WERI-Rb-1 (cell line): Measurements from ENCODE around the gene SAMD11.

Source experiments
- DNase-seq: peaks from one replicate; pipeline ENCODE4 v3.0.0-alpha.2; 2020
- H3K27ac ChIP-seq: fragments of 250-450 bp; sonication (Bioruptor Pico); 2 replicates; pipeline ENCODE4 v1.5.1; 2020; ENCODE audit warnings: mild to moderate bottlenecking, moderate library complexity
- H3K27me3 ChIP-seq: fragments of 250-450 bp; sonication (Bioruptor Pico); 2 replicates; pipeline ENCODE4 v1.5.1; 2021; ENCODE audit warnings: mild to moderate bottlenecking, low read depth, moderate library complexity; ENCODE audit not compliant: insufficient read depth, severe bottlenecking
- H3K36me3 ChIP-seq: fragments of 250-450 bp; sonication (Bioruptor Pico); 2 replicates; pipeline ENCODE4 v1.5.1; 2020; ENCODE audit warnings: mild to moderate bottlenecking, moderate library complexity
- H3K4me3 ChIP-seq: 2 replicates; pipeline ENCODE4 v1.5.1; 2011; ENCODE audit warnings: low read depth, mild to moderate bottlenecking, control low read depth, low read length
- H3K9me3 ChIP-seq: fragments of 250-450 bp; sonication (Bioruptor Pico); 2 replicates; pipeline ENCODE4 v1.5.1; 2021; ENCODE audit warnings: mild to moderate bottlenecking, moderate library complexity; ENCODE audit not compliant: severe bottlenecking
- CTCF ChIP-seq: IDR thresholded peaks from 2 replicates; pipeline ENCODE4 v1.5.1; 2011; ENCODE audit warnings: low read depth, mild to moderate bottlenecking, control low read depth, inconsistent platforms, low read length

The SAMD11 gene

GRCh38 chr1:901108-901859 is 22.4 kb upstream of the SAMD11 start:
- Histone ChIP-seq H3K36me3 (peaks cover 7% of the 10 kb centered on the region), H3K27me3 (no peaks in the 10 kb centered on the region), H3K27ac (no peak overlapping the region), H3K9me3 (no peaks in the 10 kb centered on the region), H3K4me3 (no peak overlapping the region)
- no peak for TF ChIP-seq CTCF
- no peak for DNase-seq

GRCh38 chr1:902802-903201 is 20.9 kb upstream of the SAMD11 start:
- H3K27me3 ChIP-seq, result no peaks in the 10 kb centered on the region
- peaks cover 14% of the 10 kb centered on the region for H3K36me3 ChIP-seq
- no peaks in the 10 kb centered on the region for H3K9me3 ChIP-seq
- no peak overlapping the region for H3K27ac ChIP-seq
- no peak overlapping the region for H3K4me3 ChIP-seq
- no peak for DNase-seq
- TF ChIP-seq CTCF, result no peak

- no peak for TF ChIP-seq CTCF
- H3K27me3 ChIP-seq, result no peaks in the 10 kb centered on the region
- H3K27ac ChIP-seq, result no peak overlapping the region
- no peak for DNase-seq
- H3K9me3 ChIP-seq, result no peaks in the 10 kb centered on the region
- H3K4me3 ChIP-seq, result no peak overlapping the region
- peaks cover 14% of the 10 kb centered on the region for H3K36me3 ChIP-seq
Measured at GRCh38 chr1:903305-903704, 20.4 kb upstream of the SAMD11 start.

- TF ChIP-seq CTCF, result no peak
- H3K36me3 ChIP-seq, result peaks cover 14% of the 10 kb centered on the region
- DNase-seq, result no peak
- peak overlapping the region; percentile 46 for H3K4me3 ChIP-seq
- H3K9me3 ChIP-seq, result no peaks in the 10 kb centered on the region
- no peaks in the 10 kb centered on the region for H3K27me3 ChIP-seq
- H3K27ac ChIP-seq, result no peak overlapping the region
Measured at GRCh38 chr1:903721-904271, 19.9 kb upstream of the SAMD11 start.

GRCh38 chr1:904310-904950 is 19.3 kb upstream of the SAMD11 start:
- Histone ChIP-seq H3K27me3 (no peaks in the 10 kb centered on the region), H3K36me3 (peaks cover 14% of the 10 kb centered on the region), H3K4me3 (peak overlapping the region; percentile 46), H3K27ac (peak overlapping the region; percentile 74), H3K9me3 (no peaks in the 10 kb centered on the region)
- DNase-seq, result peak; percentile 80
- TF ChIP-seq CTCF, result peak; percentile 80
